Esophagus squamous epithelium (tissue), 5 donors: ENCODE data around the gene SH3YL1. TPM values are rescaled to one million over a fixed set of nuclear protein-coding genes. Genes with fewer than 3 reads are reported as not detected.

Experiments
- DNase-seq: peaks from one replicate; lab custom pipeline; 2025; lab: John Stamatoyannopoulos, UW
- H3K27ac ChIP-seq, 4 donors: fragments of 200-600 bp; sonication (generic); one replicate each; pipeline ENCODE4 v1.5.1; 2016 to 2019; ENCODE audit warnings: mild to moderate bottlenecking in 1 of 4
- H3K27me3 ChIP-seq, 4 donors: fragments of 200-600 bp; sonication (generic); 1 replicate in 3 of 4; 2 replicates in 1 of 4; pipeline versions ENCODE4 v1.5.1 to v1.6.0; 2017 to 2021; ENCODE audit warnings: antibody characterized with exemption in 1 of 4
- H3K36me3 ChIP-seq, 3 donors: fragments of 200-600 bp; sonication (generic); one replicate each; pipeline ENCODE4 v1.5.1; 2016 to 2019
- H3K4me1 ChIP-seq, 3 donors: fragments of 200-600 bp; sonication (generic); one replicate each; pipeline ENCODE4 v1.5.1; 2017 to 2019
- H3K4me3 ChIP-seq, 4 donors: fragments of 200-600 bp; sonication (generic); 1 replicate in 3 of 4; 2 replicates in 1 of 4; pipeline ENCODE4 v1.5.1; 2016 to 2019; ENCODE audit warnings: mild to moderate bottlenecking in 2 of 4, moderate library complexity in 1 of 4
- H3K9me3 ChIP-seq, 3 donors: fragments of 200-600 bp; sonication (generic); one replicate each; pipeline ENCODE4 v1.5.1; 2016 to 2019
- POLR2A ChIP-seq, 4 donors: fragments of 450-650 bp; IDR thresholded peaks; one replicate each; pipeline ENCODE4 v1.6.1; 2017; ENCODE audit warnings: antibody characterized with exemption in 4 of 4, mild to moderate bottlenecking in 4 of 4, moderate library complexity in 3 of 4
- WGBS, 2 donors: methylation state at CpG; one replicate each; pipeline ENCODE4 v1.1.5; 2018; 5-methylcytosine and 5-hydroxymethylcytosine counted together
- intact Hi-C: fragments of 100-400 bp; cut with DNase I; formaldehyde crosslinking; loops from one replicate; pipeline ENCODE4 v1.15.0; 2022
- total RNA-seq, 4 donors: library from RNA; depleted of rRNA; stranded (reverse); fragments of >200 nt; gene quantifications; one replicate each; pipeline ENCODE4 v1.1.0, GENCODE V29; 2016
- TF ChIP-seq, protein P1 (sequence below), 6 experiments: fragments of 450-650 bp in 4 of 6; fragments of 200-600 bp in 2 of 6; sonication (generic) in 2 of 6; IDR thresholded peaks; one replicate each; pipeline ENCODE4 v1.5.1; 2016 to 2019; ENCODE audit warnings: antibody characterized with exemption in 6 of 6, mild to moderate bottlenecking in 4 of 6, moderate library complexity in 4 of 6
- donor health status: DM: yes; HTN: yes; CAD: no.

Gene SH3YL1
- total RNA-seq, 4 donors from 2014 or later, result 64.9 to 99.6 (median 81.1) TPM

DNA sequence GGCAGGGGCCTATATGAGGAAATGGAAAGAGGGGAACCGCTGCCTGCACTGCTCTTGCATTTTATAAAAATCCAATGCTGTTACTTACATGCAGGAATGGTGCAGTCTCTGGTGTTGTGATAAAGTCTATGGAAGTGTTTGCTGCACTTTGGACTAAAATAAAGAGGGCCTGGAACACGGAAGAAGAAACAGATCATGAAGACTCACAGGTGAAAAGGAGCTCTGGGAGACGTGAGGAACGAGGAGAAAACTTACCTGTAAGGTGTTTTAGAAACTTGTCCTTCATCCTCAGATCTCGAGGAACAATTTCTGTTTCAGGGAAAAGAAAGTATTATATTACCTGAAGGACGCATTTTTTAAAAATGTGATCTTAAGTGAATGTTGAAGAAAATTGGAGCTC lies 22.2 kb upstream of the SH3YL1 start:
- H3K36me3 ChIP-seq, result peaks cover 3 to 22% (median 6%) of the 10 kb centered on the region in 3 donors
- H3K27ac ChIP-seq, result no peak overlapping the region
- TF ChIP-seq, protein P1, sequence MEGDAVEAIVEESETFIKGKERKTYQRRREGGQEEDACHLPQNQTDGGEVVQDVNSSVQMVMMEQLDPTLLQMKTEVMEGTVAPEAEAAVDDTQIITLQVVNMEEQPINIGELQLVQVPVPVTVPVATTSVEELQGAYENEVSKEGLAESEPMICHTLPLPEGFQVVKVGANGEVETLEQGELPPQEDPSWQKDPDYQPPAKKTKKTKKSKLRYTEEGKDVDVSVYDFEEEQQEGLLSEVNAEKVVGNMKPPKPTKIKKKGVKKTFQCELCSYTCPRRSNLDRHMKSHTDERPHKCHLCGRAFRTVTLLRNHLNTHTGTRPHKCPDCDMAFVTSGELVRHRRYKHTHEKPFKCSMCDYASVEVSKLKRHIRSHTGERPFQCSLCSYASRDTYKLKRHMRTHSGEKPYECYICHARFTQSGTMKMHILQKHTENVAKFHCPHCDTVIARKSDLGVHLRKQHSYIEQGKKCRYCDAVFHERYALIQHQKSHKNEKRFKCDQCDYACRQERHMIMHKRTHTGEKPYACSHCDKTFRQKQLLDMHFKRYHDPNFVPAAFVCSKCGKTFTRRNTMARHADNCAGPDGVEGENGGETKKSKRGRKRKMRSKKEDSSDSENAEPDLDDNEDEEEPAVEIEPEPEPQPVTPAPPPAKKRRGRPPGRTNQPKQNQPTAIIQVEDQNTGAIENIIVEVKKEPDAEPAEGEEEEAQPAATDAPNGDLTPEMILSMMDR (IDR thresholded peaks at IDR 0.05), result no peak
- TF ChIP-seq POLR2A (IDR thresholded peaks at IDR 0.05), result no peak
- H3K4me1 ChIP-seq, result peaks cover 18 to 36% (median 27%) of the 10 kb centered on the region in 3 donors
- no peak overlapping the region for H3K4me3 ChIP-seq
- no peaks in the 10 kb centered on the region for H3K9me3 ChIP-seq
- intact Hi-C loops, result no loop called here
- peaks cover 0 to 45% (median 6%) of the 10 kb centered on the region in 4 donors for H3K27me3 ChIP-seq
- 80 to 88% methylated on average over 6 of the region's 6 CpGs for WGBS, 2 donors
- DNase-seq, result no peak

DNA sequence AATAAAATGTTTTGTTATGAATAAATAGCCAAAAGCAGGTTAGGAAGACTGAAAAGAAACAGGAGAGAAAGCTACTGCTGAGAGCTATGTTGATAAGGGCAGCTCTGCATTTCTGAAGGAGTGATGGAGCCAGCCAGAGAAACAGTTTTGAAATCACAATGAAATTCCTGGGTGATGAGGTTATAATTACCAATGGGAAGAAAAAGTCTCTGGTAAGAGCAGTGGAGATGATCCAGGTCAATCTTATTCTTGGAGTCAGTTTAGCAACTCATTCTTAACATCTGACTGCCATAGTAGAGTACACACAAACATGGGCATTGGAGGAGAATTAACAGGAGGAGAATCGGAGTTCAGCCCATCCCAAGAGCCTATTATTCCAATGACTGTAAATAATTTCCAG lies 21.7 kb upstream of the SH3YL1 start:
- H3K27me3 ChIP-seq, result peaks cover 0 to 40% (median 6%) of the 10 kb centered on the region in 4 donors
- DNase-seq, result no peak
- no peak overlapping the region for H3K27ac ChIP-seq
- TF ChIP-seq, protein P1 (IDR thresholded peaks at IDR 0.05), result no peak
- no peak for TF ChIP-seq POLR2A (IDR thresholded peaks at IDR 0.05)
- H3K4me1 ChIP-seq, result peaks cover 18 to 36% (median 27%) of the 10 kb centered on the region in 3 donors
- H3K36me3 ChIP-seq, result peaks cover 3 to 28% (median 10%) of the 10 kb centered on the region in 3 donors
- H3K9me3 ChIP-seq, result no peaks in the 10 kb centered on the region
- no peak overlapping the region for H3K4me3 ChIP-seq
- 59 to 73% methylated on average over 1 of the region's 1 CpG for WGBS, 2 donors
- intact Hi-C loops, result no loop called here

DNA sequence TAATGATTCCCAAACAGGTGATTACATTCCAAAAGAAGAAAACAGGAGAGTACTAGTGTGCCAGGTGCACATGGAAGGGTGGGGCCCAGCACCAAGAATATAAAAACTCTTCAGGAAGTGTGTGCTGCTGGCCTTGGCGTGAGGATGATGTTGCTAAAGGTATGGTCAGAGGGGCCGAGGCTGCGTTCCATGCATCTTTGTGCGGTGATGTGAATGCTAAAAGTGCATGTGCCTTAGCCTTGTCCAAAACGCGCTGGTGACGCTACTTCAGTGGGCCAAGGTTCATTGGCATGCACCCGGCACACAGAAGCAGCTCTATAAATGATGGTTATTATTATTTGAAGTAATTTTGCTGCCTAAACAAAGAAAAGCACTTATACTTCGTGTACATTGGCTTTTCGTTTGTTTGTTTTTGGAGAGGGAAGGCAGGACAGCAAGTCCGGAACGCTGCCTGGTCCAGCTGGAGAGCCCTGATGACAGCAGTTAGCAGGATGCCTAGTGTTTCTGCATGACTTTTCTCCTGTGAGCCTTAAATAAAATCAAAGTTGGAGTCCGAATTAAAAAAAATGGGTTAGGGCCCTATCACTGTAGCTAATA lies 21.2 kb upstream of the SH3YL1 start:
- H3K27ac ChIP-seq, result no peak overlapping the region
- H3K4me1 ChIP-seq, result peaks cover 17 to 33% (median 27%) of the 10 kb centered on the region in 3 donors
- no peak overlapping the region for H3K4me3 ChIP-seq
- H3K36me3 ChIP-seq, result peaks cover 4 to 33% (median 10%) of the 10 kb centered on the region in 3 donors
- intact Hi-C loops, result no loop called here
- WGBS, 2 donors, result 78 to 86% methylated on average over 13 of the region's 13 CpGs
- TF ChIP-seq POLR2A (IDR thresholded peaks at IDR 0.05), result no peak
- TF ChIP-seq, protein P1 (IDR thresholded peaks at IDR 0.05), result no peak
- DNase-seq, result no peak
- peaks cover 0 to 34% (median 6%) of the 10 kb centered on the region in 4 donors for H3K27me3 ChIP-seq
- H3K9me3 ChIP-seq, result no peaks in the 10 kb centered on the region

DNA sequence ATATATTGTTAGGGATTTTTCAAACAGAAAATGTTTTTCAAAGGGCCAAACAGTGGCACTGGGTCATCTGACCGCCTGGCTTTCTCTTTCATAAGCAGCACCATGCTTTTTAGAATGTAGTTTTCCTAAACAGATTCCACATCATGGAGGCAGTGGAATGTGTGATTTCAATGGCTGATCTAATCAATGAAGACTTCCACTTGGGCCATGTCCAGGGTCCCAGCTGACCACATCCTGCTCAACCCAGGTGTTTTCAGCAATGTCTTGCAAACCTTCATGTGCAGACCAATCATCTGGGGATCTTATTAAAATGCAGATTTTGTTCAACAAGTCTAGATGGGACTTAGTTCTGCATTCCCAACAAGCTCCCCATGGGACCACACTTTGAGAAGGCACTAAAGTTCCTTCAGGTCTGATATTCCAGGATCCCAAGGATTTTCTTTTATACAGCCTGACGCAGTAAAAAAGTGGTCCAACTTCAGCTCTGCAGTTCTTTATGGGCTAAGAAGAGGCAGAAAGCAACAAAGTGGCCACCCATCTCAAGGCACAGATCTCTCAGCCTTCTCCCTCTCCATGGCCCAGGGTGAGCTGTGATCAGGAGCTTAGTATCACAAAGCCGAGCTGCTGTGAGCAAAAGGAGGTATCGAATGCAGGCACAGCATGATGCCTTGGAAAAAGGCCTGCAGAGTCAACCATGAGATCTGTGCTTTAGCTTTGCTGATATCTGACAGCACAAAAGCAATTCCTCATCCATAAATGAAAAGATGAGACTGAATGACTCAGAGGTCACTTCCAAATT lies 20.4 kb upstream of the SH3YL1 start:
- DNase-seq, result no peak
- peaks cover 9 to 25% (median 22%) of the 10 kb centered on the region in 3 donors for H3K4me1 ChIP-seq
- no peaks in the 10 kb centered on the region for H3K9me3 ChIP-seq
- H3K4me3 ChIP-seq, result no peak overlapping the region
- H3K27ac ChIP-seq, result no peak overlapping the region
- 82 to 100% methylated on average over 2 to 3 of the region's 4 CpGs for WGBS, 2 donors
- TF ChIP-seq, protein P1 (IDR thresholded peaks at IDR 0.05), result no peak
- no peak for TF ChIP-seq POLR2A (IDR thresholded peaks at IDR 0.05)
- peaks cover 0 to 26% (median 4%) of the 10 kb centered on the region in 4 donors for H3K27me3 ChIP-seq
- peaks cover 6 to 41% (median 10%) of the 10 kb centered on the region in 3 donors for H3K36me3 ChIP-seq
- intact Hi-C loops, result no loop called here
